ENCODE results near the gene CCL26.
"Not testable (repeated sequence)": the region's sequence is repeated elsewhere in the genome, so short reads cannot be mapped to it uniquely, and the experiment has no call there.

CCL26 gene

GRCh38 chr7:75789361-75789924 is 17.4 kb upstream of the CCL26 start:
- no peak for DNase-seq

DNA sequence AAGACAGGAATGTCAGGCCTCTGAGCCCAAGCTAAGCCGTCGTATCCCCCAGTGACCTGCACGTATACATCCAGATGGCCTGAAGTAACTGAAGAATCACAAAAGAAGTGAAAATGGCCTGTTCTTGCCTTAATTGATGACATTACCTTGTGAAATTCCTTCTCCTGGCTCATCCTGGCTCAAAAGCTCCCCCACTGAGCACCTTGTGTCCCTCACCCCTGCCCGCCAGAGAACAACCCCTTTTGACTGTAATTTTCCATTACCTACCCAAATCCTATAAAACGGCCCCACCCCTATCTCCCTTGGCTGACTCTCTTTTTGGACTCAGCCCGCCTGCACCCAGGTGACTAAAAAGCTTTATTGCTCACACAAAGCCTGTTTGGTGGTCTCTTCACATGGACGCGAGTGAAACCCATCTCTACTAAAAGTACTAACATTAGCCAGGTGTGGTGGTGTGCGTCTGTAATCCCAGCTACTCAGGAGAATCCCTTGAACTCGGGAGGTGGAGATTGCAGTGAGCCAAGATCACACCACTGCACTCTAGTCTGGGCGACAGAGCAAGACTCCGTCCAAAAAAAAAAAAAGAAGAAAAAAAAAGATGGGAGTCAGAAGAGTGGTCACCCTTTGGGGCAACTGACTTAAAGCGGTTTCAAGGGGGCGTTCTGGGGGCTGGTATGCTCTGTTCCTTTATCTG is 16.3 kb upstream of the CCL26 start:
- not testable (repeated sequence) for DNase-seq

- not testable (repeated sequence) for DNase-seq
Measured at GRCh38 chr7:75783058-75783457, 11.0 kb upstream of the CCL26 start.

- DNase-seq, result not testable (repeated sequence)
Measured at GRCh38 chr7:75780647-75781273, 8.7 kb upstream of the CCL26 start.

DNA sequence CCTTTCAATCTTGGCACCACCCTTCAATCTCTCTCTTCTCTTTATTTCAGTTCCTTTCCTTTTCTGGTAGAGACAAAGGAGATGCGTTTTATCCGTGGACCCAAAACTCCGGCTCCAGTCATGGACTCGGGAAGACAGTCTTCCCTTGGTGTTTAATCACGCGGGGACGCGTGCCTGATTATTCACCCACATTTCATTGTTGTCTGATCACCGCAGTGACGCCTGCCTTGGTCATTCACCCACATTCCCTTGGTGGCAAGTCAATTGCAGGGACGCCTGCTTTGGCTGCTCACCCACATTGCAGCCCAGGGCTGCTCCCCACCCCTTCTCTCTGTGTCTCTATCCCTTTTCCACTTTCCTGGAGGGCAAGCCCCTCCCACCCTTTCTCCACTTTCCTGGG is 7.5 kb upstream of the CCL26 start:
- not testable (repeated sequence) for DNase-seq

- not testable (repeated sequence) for DNase-seq
Measured at GRCh38 chr7:75779035-75779434, 7.0 kb upstream of the CCL26 start.

DNA sequence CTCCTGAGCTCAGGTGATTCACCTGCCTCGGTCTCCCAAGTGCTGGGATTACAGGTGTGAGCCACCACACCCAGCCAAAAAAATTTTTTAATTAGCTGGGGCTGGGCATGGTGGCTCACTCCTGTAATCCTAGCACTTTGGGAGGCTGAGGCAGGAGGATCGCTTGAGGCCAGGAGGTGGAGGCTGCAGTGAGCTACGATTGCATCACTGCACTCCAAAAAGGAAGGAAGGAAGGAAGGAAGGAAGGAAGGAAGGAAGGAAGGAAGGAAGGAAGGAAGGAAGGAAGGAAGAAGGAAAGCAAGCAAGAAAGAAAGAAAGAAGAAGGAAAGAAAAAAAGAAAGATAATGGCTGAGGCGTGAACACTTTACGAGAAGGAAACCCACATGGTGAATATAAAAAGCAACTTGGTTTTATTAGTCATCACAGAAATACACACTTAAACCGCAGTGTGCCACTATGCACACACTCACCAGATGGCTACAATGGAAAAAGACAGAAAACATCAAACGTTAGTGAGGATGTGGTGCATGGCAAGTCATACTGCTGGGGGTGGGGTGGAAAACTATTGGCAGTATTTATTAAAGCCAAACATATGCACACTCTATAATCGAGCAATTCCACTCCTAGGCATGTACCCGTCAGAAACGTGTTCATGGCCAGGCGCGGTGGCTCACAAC is 4.4 kb upstream of the CCL26 start:
- peak; percentile 75 for DNase-seq

GRCh38 chr7:75773958-75774357 is 1.9 kb upstream of the CCL26 start:
- DNase-seq, result not testable (repeated sequence)

DNA sequence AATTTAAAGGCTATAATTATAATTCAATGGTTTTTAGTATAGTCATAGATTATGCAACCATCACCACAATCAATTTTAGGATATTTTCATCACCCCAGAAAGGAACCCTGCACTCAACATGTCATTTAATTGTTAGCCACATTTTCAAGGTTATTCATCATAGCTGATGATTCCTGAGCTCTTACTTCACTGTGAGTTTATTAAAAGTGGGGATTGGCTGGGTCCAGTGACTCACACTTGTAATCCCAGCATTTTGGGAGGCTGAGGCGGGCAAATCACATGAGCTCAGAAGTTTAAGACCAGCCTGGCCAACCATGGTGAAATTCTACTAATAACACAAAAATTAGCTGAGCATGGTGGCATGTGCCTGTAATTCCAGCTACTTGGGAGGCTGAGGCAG is 787 bp downstream of the CCL26 start:
- DNase-seq, result no peak

- peak; percentile 59 for DNase-seq
Measured at GRCh38 chr7:75762350-75762917, 9.6 kb downstream of the CCL26 start.

GRCh38 chr7:75761801-75762200 is 10.2 kb downstream of the CCL26 start:
- not testable (repeated sequence) for DNase-seq

- no peak for DNase-seq
Measured at GRCh38 chr7:75758491-75758890, 13.5 kb downstream of the CCL26 start.

DNA sequence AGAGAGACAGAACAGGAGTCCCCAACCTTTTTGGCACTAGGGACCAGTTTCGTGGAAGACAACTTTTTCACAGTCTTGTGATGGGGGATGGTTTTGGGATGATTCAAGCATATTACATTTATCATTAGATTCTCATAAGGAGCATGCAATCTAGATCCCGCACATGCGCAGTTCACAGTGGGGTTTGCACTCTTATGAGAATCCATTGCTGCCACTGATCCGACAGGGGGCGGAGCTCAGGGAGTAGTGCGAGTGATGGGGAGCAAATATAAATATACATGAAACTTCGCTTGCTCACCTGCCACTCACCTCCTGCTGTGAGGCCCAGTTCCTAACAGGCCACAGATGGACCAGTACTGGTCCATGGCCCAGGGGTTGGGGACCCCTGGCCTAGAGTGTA is 14.2 kb downstream of the CCL26 start:
- DNase-seq, result no peak

- DNase-seq, result no peak
Measured at GRCh38 chr7:75756991-75757676, 14.9 kb downstream of the CCL26 start.

DNA sequence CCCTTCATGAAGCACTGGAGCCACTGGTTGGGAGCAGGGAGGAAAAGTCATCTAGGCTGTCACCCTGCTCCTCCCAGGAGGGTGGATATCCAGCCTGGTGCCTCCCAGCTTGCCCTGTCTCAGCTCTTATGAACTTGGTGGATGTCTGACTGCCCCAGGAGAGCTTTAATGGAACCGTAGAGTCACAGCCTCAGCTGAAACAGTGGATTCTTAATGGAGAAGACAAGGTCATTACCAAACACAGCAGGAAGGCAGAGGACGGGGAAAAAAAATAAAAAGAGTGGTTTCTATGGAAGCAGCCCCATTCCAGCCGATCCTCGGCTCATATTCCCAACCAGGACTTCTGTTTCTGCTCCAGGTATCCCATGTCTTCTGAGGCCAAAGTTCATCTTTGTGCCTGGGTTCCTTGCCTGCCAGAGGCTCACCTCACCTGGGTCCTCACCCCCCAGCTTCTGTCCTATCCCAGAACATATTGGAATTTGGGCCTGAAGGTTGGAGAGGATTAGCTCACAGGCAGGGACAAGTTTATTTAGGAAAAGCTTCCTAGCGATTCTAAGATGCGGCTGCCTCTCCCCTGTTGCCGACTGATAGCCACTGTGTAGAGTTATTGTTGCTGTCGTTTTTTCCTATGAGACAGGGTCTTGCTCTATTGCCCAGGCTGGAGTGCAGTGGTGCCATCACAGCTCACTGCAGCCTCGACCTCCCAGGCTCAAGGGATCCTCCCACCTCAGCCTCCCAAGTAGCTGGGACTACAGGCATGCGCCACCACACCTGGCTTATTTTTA is 15.6 kb downstream of the CCL26 start:
- no peak for DNase-seq

GRCh38 chr7:75743455-75743859 is 28.6 kb downstream of the CCL26 start:
- DNase-seq, result no peak

DNA sequence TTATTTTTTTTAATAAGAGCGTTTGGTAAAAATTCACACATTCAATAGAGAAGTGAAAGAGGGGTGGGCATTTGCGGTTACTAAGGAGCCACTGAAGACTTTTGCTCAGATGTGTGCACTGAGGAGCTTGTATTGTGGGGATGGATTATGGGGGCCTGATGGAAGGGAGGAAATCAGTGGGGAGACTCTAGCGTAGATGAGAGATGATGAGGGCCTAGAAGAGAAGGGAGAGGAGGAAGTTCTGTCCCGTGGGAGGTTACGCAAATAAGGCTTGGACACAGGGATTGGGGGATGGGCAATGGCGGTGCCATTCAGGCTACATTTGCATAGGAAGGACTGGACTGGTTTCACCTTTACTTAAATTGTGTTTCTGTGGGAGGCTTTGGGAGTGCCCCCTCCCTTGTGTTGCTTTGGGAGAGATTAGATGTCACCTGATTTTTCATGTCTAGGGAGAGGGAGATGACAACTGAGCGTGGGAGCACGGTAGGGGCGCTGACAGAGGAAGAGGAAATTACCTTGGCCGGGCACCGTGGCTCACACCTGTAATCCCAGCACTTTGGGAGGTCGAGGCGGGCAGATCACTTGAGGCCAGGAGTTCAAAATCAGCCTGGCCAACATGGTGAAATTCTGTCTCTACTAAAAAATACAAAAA is 31.0 kb downstream of the CCL26 start:
- DNase-seq, result no peak

- DNase-seq, result no peak
Measured at GRCh38 chr7:75739796-75740672, 32.0 kb downstream of the CCL26 start.

- peak; percentile 99 for DNase-seq
Measured at GRCh38 chr7:75738975-75739795, 32.8 kb downstream of the CCL26 start.

GRCh38 chr7:75738604-75738974 is 33.4 kb downstream of the CCL26 start, which contains the start of gene HIP1:
TSS of gene HIP1 (minus strand) at chr7:75738941. CDS start at chr7:75738920, 21 bp downstream.
- DNase-seq, result no peak
